ENCODE results near the gene DCAF17. TPM values are rescaled to one million over a fixed set of nuclear protein-coding genes. Genes with fewer than 3 reads are reported as not detected.
A peak's percentile ranks its signal among the peaks of the same experiment; 100 is the strongest.

DCAF17 gene
- total RNA-seq, 1 donor from 2014 or later = 53.8 TPM

DNA sequence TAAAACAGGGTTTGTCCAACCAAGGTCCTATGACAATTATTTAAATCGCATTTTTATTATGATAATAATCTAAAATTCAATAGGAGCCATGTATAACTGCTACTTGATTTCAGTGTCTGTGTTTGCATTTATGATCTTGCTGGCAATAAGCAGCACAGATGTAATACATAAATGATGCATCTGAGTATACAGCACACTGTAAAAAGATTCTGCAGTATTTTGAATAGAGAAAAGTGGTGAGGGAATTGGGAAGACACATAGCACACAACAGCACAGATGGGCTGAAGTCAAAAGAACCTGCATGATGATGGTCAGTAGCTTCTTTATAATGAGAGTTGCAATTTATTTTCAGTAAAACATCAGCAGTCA lies 26.4 kb upstream of the DCAF17 start:
- Histone ChIP-seq H3K27me3 (no peaks in the 10 kb centered on the region), H2AFZ (replicated peaks) (no peak overlapping the region), H4K20me1 (ENCODE audit: low read depth) (no peaks in the 10 kb centered on the region), H3F3A (ENCODE audit: low read depth) (peaks cover 14% of the 10 kb centered on the region), H3K36me3 (no peaks in the 10 kb centered on the region), H3K9me3 (ENCODE audit: low read depth) (no peaks in the 10 kb centered on the region), H3K4me3 (no peak overlapping the region), H3K4me2 (no peak overlapping the region), H3K79me2 (ENCODE audit: low read depth) (peaks cover 42% of the 10 kb centered on the region), H3K27ac (no peak overlapping the region), H3K9ac (no peak overlapping the region), H3K4me1 (peaks cover 18% of the 10 kb centered on the region)
- Mint-ChIP-seq H3K27me3 (ENCODE audit: insufficient read depth, low read depth) (no peaks in the 10 kb centered on the region), H3K4me1 (peaks cover 12% of the 10 kb centered on the region), H3K27ac (no peak overlapping the region), H3K9me3 (no peaks in the 10 kb centered on the region), H3K4me3 (no peak overlapping the region), H3K36me3 (peaks cover 2% of the 10 kb centered on the region)
- no peak for DNase-seq (ENCODE audit: low spot score)
- TF ChIP-seq EZH2phosphoT487 (IDR thresholded peaks at IDR 0.05) (no peak), EZH2 (IDR thresholded peaks at IDR 0.05) (no peak)
- TF ChIP-seq, protein P1, sequence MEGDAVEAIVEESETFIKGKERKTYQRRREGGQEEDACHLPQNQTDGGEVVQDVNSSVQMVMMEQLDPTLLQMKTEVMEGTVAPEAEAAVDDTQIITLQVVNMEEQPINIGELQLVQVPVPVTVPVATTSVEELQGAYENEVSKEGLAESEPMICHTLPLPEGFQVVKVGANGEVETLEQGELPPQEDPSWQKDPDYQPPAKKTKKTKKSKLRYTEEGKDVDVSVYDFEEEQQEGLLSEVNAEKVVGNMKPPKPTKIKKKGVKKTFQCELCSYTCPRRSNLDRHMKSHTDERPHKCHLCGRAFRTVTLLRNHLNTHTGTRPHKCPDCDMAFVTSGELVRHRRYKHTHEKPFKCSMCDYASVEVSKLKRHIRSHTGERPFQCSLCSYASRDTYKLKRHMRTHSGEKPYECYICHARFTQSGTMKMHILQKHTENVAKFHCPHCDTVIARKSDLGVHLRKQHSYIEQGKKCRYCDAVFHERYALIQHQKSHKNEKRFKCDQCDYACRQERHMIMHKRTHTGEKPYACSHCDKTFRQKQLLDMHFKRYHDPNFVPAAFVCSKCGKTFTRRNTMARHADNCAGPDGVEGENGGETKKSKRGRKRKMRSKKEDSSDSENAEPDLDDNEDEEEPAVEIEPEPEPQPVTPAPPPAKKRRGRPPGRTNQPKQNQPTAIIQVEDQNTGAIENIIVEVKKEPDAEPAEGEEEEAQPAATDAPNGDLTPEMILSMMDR (IDR thresholded peaks at IDR 0.05) = no peak

DNA sequence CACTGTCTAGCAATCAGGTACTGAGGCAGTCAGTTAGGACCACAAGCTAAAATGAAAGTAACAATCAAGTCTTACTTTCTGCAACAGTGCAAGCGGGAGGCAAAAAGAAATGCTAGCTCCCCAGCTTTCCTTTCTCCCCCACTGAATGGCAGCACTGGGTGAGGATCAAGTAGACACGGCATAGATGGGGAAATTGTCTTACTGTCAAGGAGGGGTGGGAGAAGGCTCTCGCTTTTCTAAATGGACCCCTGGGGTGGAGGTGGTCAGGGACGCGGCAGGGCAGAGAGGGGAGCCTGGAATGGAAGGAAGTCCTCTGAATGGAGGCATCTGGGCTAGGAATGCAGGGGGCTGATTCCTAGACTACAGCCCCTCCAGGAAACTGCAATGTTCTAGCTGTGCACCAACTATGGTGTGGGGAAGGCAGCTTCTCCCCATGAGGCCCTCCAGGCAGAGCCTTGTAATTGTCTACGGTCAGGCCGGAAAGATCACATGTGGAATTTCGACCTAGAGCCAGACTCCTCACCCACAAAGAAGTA lies 24.5 kb upstream of the DCAF17 start:
- Histone ChIP-seq H3K9ac (no peak overlapping the region), H3K36me3 (no peaks in the 10 kb centered on the region), H3K79me2 (ENCODE audit: low read depth) (peaks cover 38% of the 10 kb centered on the region), H3K4me2 (peak overlapping the region; percentile 70), H2AFZ (replicated peaks) (no peak overlapping the region), H3F3A (ENCODE audit: low read depth) (peaks cover 14% of the 10 kb centered on the region), H3K9me3 (ENCODE audit: low read depth) (no peaks in the 10 kb centered on the region), H3K27me3 (no peaks in the 10 kb centered on the region), H3K27ac (peak overlapping the region; percentile 26), H3K4me1 (peaks cover 18% of the 10 kb centered on the region), H3K4me3 (peak overlapping the region; percentile 40), H4K20me1 (ENCODE audit: low read depth) (no peaks in the 10 kb centered on the region)
- Mint-ChIP-seq H3K4me3 (peak overlapping the region; percentile 42), H3K27ac (peak overlapping the region; percentile 30), H3K27me3 (ENCODE audit: insufficient read depth, low read depth) (no peaks in the 10 kb centered on the region), H3K36me3 (no peaks in the 10 kb centered on the region), H3K4me1 (peaks cover 12% of the 10 kb centered on the region), H3K9me3 (no peaks in the 10 kb centered on the region)
- peak; percentile 46 for DNase-seq (ENCODE audit: low spot score)
- TF ChIP-seq EZH2 (IDR thresholded peaks at IDR 0.05) = no peak
- no peak for TF ChIP-seq EZH2phosphoT487 (IDR thresholded peaks at IDR 0.05)
- TF ChIP-seq, protein P1 (IDR thresholded peaks at IDR 0.05) = no peak

DNA sequence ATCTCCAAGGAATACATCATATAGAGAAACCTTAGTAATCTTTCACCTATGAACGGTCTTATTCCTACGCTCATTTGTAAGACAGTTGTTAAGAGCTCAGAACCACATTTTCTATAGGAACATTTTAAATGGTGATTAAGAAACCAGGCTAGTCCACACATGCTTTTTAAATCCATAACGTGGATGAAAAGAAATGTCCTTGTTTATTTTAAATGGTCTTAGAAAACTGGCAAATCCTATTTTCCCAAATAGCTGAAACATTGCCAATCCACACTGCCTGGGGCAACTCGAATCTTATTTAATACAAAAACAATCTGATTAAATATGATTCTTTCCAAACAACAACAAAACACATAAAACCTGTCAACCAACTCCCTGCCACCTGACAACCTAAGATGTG lies 23.9 kb upstream of the DCAF17 start:
- Histone ChIP-seq H3K79me2 (ENCODE audit: low read depth) (peaks cover 42% of the 10 kb centered on the region), H3K4me3 (no peak overlapping the region), H3K9me3 (ENCODE audit: low read depth) (no peaks in the 10 kb centered on the region), H3K27ac (no peak overlapping the region), H3K36me3 (no peaks in the 10 kb centered on the region), H3K27me3 (no peaks in the 10 kb centered on the region), H3K9ac (no peak overlapping the region), H2AFZ (replicated peaks) (no peak overlapping the region), H3K4me1 (peaks cover 18% of the 10 kb centered on the region), H3K4me2 (peak overlapping the region; percentile 70), H4K20me1 (ENCODE audit: low read depth) (no peaks in the 10 kb centered on the region), H3F3A (ENCODE audit: low read depth) (peaks cover 14% of the 10 kb centered on the region)
- TF ChIP-seq, protein P1 (IDR thresholded peaks at IDR 0.05) = no peak
- TF ChIP-seq EZH2phosphoT487 (IDR thresholded peaks at IDR 0.05) (no peak), EZH2 (IDR thresholded peaks at IDR 0.05) (no peak)
- no peaks in the 10 kb centered on the region for H3K9me3 Mint-ChIP-seq
- H3K27me3 Mint-ChIP-seq (ENCODE audit: insufficient read depth, low read depth) = no peaks in the 10 kb centered on the region
- H3K4me1 Mint-ChIP-seq = peaks cover 12% of the 10 kb centered on the region
- no peak overlapping the region for H3K27ac Mint-ChIP-seq
- H3K36me3 Mint-ChIP-seq = no peaks in the 10 kb centered on the region
- DNase-seq (ENCODE audit: low spot score) = no peak
- H3K4me3 Mint-ChIP-seq = no peak overlapping the region
